T-cell (primary cell): Measurements from ENCODE around the gene DBN1. TPM values are rescaled to one million over a fixed set of nuclear protein-coding genes. Genes with fewer than 3 reads are reported as not detected.

ENCODE experiments used
- ATAC-seq, 4 experiments: fragments of 200-7000 bp in 3 of 4; fragments of 150-1000 bp in 1 of 4; cut with Tn5 transposase; replicated peaks in 1 of 4; 1 replicate in 3 of 4; 2 replicates in 1 of 4; pipeline ENCODE4 v1.10.0; 2021; ENCODE audit warnings: moderate library complexity in 3 of 4, mild to moderate bottlenecking in 2 of 4, moderate number of reproducible peaks in 1 of 4
- CTCF ChIA-PET, 2 donors: fragments of 300-600 bp; sonication (Branson Sonifier 250); formaldehyde crosslinking; loops; one replicate each; lab custom pipeline; 2022; ENCODE audit warnings: antibody characterized with exemption in 2 of 2; lab: Charles Lee
- POLR2A ChIA-PET, 2 donors: fragments of 300-600 bp; sonication (Branson Sonifier 250); formaldehyde crosslinking; loops; one replicate each; lab custom pipeline; 2022; ENCODE audit warnings: antibody characterized with exemption in 2 of 2; lab: Charles Lee
- DNase-seq, 35 experiments: peaks; one replicate each; pipeline versions ENCODE4 v3.0.0 to v3.0.0-alpha.2; 2013 to 2023
- H3K27ac ChIP-seq: one replicate; pipeline ENCODE4 v1.5.1; 2013; ENCODE audit warnings: low read length
- H3K27me3 ChIP-seq, 2 experiments: replicated peaks in 1 of 2; 1 replicate in 1 of 2; 2 replicates in 1 of 2; pipeline versions ENCODE4 v1.6.1 to v1.7.0; 2013; ENCODE audit warnings: low read length in 1 of 2, mixed read lengths in 1 of 2; ENCODE audit not compliant: control insufficient read depth in 2 of 2, insufficient read depth in 2 of 2; ENCODE audit errors: extremely low read depth in 1 of 2
- H3K36me3 ChIP-seq, 2 donors: 1 replicate in 1 of 2; 2 replicates in 1 of 2; pipeline versions ENCODE4 v1.6.1 to v1.7.0; 2013; ENCODE audit warnings: low read length in 1 of 2; ENCODE audit not compliant: control insufficient read depth in 2 of 2, insufficient read depth in 1 of 2; ENCODE audit errors: extremely low read depth in 1 of 2
- H3K4me1 ChIP-seq, 2 experiments: 1 replicate in 1 of 2; 2 replicates in 1 of 2; pipeline versions ENCODE4 v1.6.1 to v1.7.0; 2013; ENCODE audit warnings: low read length in 2 of 2, mixed read lengths in 1 of 2; ENCODE audit not compliant: insufficient read depth in 2 of 2, control insufficient read depth in 1 of 2; ENCODE audit errors: extremely low read depth in 1 of 2
- H3K4me3 ChIP-seq, 2 donors: 1 replicate in 1 of 2; 2 replicates in 1 of 2; pipeline versions ENCODE4 v1.5.1 to v1.7.0; 2013; ENCODE audit warnings: mild to moderate bottlenecking in 2 of 2, low read length in 1 of 2, moderate library complexity in 1 of 2; ENCODE audit not compliant: control insufficient read depth in 1 of 2; ENCODE audit errors: extremely low read depth in 1 of 2
- H3K9me3 ChIP-seq: 2 replicates; pipeline ENCODE4 v1.7.0; 2013
- H3K27ac Mint-ChIP-seq, 2 donors: one replicate each; pipeline ENCODE4 v1.8.0; 2020 to 2021; ENCODE audit warnings: mild to moderate bottlenecking in 2 of 2, mixed read lengths in 2 of 2
- H3K27me3 Mint-ChIP-seq, 2 donors: one replicate each; pipeline ENCODE4 v1.8.0; 2021 to 2022; ENCODE audit warnings: mixed read lengths in 2 of 2
- H3K36me3 Mint-ChIP-seq: one replicate; pipeline ENCODE4 v1.8.0; 2021; ENCODE audit warnings: mixed read lengths
- H3K4me1 Mint-ChIP-seq, 3 donors: one replicate each; pipeline ENCODE4 v1.8.0; 2020 to 2022; ENCODE audit warnings: mixed read lengths in 3 of 3, mild to moderate bottlenecking in 1 of 3
- H3K4me3 Mint-ChIP-seq, 3 donors: one replicate each; pipeline ENCODE4 v1.8.0; 2020 to 2022; ENCODE audit warnings: mild to moderate bottlenecking in 3 of 3, mixed read lengths in 3 of 3, moderate library complexity in 3 of 3
- H3K9me3 Mint-ChIP-seq, 3 donors: one replicate each; pipeline ENCODE4 v1.8.0; 2020 to 2022; ENCODE audit warnings: mixed read lengths in 3 of 3
- WGBS: methylation state at CpG from one replicate; pipeline ENCODE4 v1.1.5; 2013; ENCODE audit warnings: missing lambda C conversion rate; ENCODE audit not compliant: insufficient coverage; 5-methylcytosine and 5-hydroxymethylcytosine counted together
- total RNA-seq, 35 experiments: library from RNA in 6 of 35; stranded (reverse) in 6 of 35; fragments of 120-200 nt in 1 of 35; gene quantifications; one replicate each; pipeline versions ENCODE4 v1.2.1 to v1.2.4 and lab custom pipeline; 2013 to 2026

The DBN1 gene
- total RNA-seq, 5 donors from 2014 or later (not counting 1 experiment from before 2014, with no cell fraction given): 11.6 to 41.3 (median 21.1) TPM

DNA sequence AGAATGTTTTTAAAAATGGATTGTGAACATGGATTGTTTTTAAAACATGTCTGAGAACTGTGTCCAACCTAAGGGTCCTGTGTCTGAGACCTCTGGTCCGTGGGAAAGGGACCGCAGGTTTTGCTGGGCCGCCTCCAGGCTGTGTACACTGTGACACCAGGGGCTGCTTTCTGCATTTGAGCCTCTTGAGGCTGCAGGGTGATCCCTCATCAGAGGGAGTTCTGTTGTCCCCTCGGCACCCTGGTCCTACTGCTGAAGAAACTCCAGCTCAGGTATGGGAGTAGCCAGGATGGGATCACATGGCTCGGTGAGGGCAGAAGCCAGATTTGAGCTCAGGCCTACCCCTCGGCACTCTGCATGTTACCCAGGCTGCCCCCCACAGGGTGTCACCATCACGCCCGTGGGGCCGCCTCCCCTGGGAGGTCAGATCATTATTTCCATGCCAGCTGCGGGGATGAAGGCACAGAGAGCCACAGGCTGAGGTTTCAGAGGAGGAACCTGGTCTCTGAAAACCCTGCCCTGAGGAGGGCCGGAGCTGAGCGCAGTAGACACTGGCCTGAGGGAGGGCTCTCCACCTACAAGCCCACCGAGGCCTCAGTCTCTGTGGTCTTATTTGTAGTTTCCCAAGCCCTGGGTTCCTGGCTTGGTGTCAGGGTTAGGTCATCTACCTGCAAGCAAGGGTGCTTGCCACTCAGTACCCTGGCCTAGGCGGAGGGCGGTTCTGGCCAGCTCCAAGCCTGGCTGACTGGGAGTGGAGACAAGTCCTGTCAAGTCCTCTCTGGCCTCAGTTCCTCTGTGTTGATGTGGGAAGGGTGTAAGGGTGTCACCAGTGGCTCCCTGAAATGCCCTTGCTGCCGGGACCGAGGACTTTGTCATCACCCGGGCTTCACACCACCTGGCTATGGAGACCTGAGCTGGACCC lies 24.0 kb downstream of the DBN1 start:
- H3K27me3 ChIP-seq: peaks cover 0 to 4% of the 10 kb centered on the region in 2 experiments
- DNase-seq (no peak), ATAC-seq (no peak)
- peaks cover 19 to 69% of the 10 kb centered on the region in 2 experiments for H3K4me1 ChIP-seq
- ChIA-PET CTCF (interaction anchor here in 1 of 2 donors (3.1 kb wide), 1 partner anchor 46 kb away, joined by 19 read pairs; no protein-coding TSS in a partner anchor), POLR2A (interaction anchor here (0.6 to 1.3 kb wide), 2 partner anchors 28 to 40 kb away, joined by 3 to 8 read pairs; partner anchors contain the start of gene F12 (in 1 of the 2))
- no peak overlapping the region for H3K4me3 ChIP-seq
- H3K36me3 ChIP-seq: no peaks in the 10 kb centered on the region
- H3K4me1 Mint-ChIP-seq: peaks cover 50 to 54% (median 53%) of the 10 kb centered on the region in 3 donors
- H3K36me3 Mint-ChIP-seq: no peaks in the 10 kb centered on the region
- H3K9me3 ChIP-seq: no peaks in the 10 kb centered on the region
- 81% methylated on average over 16 of the region's 18 CpGs for WGBS
- H3K27ac ChIP-seq: no peak overlapping the region
- no peak overlapping the region for H3K27ac Mint-ChIP-seq
- no peaks in the 10 kb centered on the region for H3K27me3 Mint-ChIP-seq
- no peaks in the 10 kb centered on the region for H3K9me3 Mint-ChIP-seq
- peak overlapping the region in 1 of 3 donors; percentile 65 for H3K4me3 Mint-ChIP-seq

DNA sequence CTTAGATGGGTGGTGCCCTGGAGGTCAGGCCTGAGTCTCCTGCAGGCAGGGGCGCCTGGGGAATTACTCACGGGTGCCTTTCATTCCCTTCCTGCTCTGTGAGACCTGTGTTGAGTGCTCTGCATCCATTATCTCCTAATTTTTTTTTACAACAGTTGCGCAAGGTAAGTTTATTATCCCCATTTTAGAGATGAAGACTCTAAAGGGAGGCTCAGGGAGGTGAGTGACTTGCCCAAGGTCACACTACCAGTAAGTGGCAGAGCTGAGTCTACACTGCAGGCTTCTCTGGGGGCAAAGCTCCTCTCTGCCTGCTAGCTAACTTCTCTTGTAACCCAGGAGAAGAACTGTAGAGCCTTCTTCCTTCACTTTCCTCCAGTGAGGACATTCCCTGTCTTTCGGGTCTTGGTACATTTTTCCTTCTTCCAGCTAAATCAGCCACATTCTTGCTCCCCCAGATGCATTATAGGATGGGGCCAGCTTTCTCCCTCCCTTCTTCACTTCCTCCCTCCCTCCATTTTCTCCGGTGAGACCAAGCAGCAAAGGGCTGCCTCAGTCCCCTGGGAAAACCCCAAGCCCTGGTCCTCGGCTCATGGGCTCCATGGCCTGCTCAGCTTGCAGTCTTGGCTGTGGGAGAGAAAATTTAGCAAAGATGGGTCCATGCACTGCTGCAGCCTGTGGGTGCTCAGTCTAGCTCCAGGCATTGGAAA lies 25.0 kb downstream of the DBN1 start:
- H3K36me3 Mint-ChIP-seq: no peaks in the 10 kb centered on the region
- H3K4me1 ChIP-seq: peaks cover 19 to 69% of the 10 kb centered on the region in 2 experiments
- H3K4me3 ChIP-seq: no peak overlapping the region
- H3K9me3 Mint-ChIP-seq: no peaks in the 10 kb centered on the region
- H3K36me3 ChIP-seq: no peaks in the 10 kb centered on the region
- CTCF ChIA-PET: interaction anchor here (1.4 to 3.1 kb wide), 2 partner anchors 45 to 46 kb away, joined by 4 to 19 read pairs; no protein-coding TSS in a partner anchor
- WGBS: 100% methylated on average over 1 of the region's 6 CpGs
- peaks cover 0 to 4% of the 10 kb centered on the region in 2 experiments for H3K27me3 ChIP-seq
- peak overlapping the region; percentile 36 to 71 for H3K27ac Mint-ChIP-seq
- POLR2A ChIA-PET: interaction anchor here in 1 of 2 donors (0.6 kb wide), 1 partner anchor 22 kb away, joined by 5 read pairs; the partner anchor contains the start of gene GRK6
- DNase-seq: no peak
- ATAC-seq: no peak
- peaks cover 50 to 54% (median 53%) of the 10 kb centered on the region in 3 donors for H3K4me1 Mint-ChIP-seq
- no peaks in the 10 kb centered on the region for H3K9me3 ChIP-seq
- H3K4me3 Mint-ChIP-seq: peak overlapping the region; percentile 46 to 69 (median 65)
- no peaks in the 10 kb centered on the region for H3K27me3 Mint-ChIP-seq
- H3K27ac ChIP-seq: peak overlapping the region; percentile 12

DNA sequence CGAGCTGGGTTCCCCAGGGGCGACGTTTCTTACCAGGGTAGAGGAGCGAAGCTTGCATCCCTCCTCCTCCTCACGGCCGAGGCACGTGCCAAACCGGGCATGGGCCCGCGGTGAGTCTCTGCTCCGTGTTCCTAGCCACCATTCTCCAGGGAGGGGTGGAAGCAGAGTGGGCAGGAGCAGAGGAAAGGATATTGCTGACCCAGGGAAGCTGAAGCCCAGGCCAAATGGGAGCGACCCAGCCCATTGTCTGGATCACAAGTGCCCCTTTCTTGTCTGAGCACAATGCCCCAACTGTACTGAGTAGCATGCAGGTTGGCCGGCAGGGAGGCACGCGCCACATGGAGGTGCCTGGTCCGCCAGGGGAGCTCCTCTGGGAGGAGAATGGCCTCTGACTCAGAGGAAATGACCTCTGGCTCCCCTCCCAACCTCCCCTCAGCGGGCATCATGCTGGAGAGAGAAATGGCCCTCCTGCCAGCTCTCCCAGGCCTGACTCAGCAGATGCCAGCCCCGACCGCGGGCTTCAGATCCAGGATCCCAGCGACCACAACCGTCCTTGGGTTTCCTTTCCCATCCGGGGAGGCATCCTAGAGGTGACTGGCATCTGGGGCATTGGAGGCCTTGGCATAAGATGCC lies 25.7 kb downstream of the DBN1 start:
- 46% methylated on average over 8 of the region's 23 CpGs for WGBS
- Mint-ChIP-seq H3K4me3 (peak overlapping the region; percentile 50 to 69 (median 65)), H3K9me3 (no peaks in the 10 kb centered on the region), H3K27ac (peak overlapping the region; percentile 55 to 61), H3K36me3 (no peaks in the 10 kb centered on the region), H3K27me3 (no peaks in the 10 kb centered on the region), H3K4me1 (peaks cover 49 to 51% (median 49%) of the 10 kb centered on the region in 3 donors)
- DNase-seq (no peak), ATAC-seq (peak in 1 of 4 experiments; percentile 2)
- Histone ChIP-seq H3K27ac (peak overlapping the region; percentile 38), H3K4me3 (peak overlapping the region in 1 of 2 donors; percentile 40), H3K36me3 (peaks cover 0 to 6% of the 10 kb centered on the region in 2 donors), H3K9me3 (no peaks in the 10 kb centered on the region), H3K4me1 (peaks cover 19 to 65% of the 10 kb centered on the region in 2 experiments), H3K27me3 (peaks cover 0 to 2% of the 10 kb centered on the region in 2 experiments)
- POLR2A ChIA-PET: interaction anchor here (0.6 to 3.0 kb wide), 2 partner anchors 16 to 1415 kb away, joined by 5 to 27 read pairs; no protein-coding TSS in a partner anchor
- CTCF ChIA-PET: interaction anchor here (1.4 to 5.0 kb wide), 4 partner anchors 21 to 58 kb away, joined by 4 to 20 read pairs (median 12); partner anchors contain the start of gene GRK6 (in 1 of the 2)

DNA sequence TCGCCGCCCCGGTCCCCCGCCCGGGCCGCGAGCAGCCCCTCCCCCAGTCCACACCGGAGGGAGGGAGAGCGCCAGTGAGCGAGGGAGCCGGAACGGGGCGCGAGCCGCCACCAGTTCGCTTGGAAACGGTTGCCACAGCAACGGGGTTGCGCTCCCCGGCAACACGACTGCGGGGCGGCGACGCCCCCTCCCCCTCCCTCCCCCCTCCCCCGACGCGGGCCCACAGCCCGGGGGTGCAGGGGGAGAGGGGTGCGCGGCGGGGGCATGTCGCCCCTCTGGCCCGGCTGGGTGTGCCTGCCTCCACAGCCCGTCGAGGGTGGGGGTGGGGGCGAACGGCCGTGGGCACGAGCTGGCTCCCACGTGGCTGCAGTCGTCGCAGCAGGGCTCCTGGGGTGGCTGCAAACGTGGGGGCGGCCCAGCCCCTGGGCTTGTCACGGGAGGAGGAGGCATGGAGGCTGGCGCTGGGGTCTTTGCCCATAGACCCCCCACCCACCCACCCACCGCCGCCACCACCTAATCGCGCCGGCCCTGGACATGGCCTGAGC lies 26.3 kb downstream of the DBN1 start:
- Histone ChIP-seq H3K27ac (peak overlapping the region; percentile 38), H3K9me3 (no peaks in the 10 kb centered on the region), H3K36me3 (peaks cover 0 to 12% of the 10 kb centered on the region in 2 donors), H3K4me1 (peaks cover 19 to 68% of the 10 kb centered on the region in 2 experiments), H3K27me3 (peaks cover 0 to 2% of the 10 kb centered on the region in 2 experiments), H3K4me3 (peak overlapping the region in 1 of 2 donors; percentile 23)
- DNase-seq (peak in 34 of 35 experiments; percentile 51 to 90 (median 76)), ATAC-seq (peak; percentile 36 to 52 (median 40))
- no peaks in the 10 kb centered on the region for H3K27me3 Mint-ChIP-seq
- ChIA-PET CTCF (interaction anchor here (1.4 to 5.0 kb wide), 4 partner anchors 21 to 57 kb away, joined by 4 to 20 read pairs (median 12); partner anchors contain the start of gene GRK6 (in 1 of the 2)), POLR2A (interaction anchor here (0.6 to 3.0 kb wide), 3 partner anchors 15 to 1416 kb away, joined by 3 to 27 read pairs (median 5); no protein-coding TSS in a partner anchor)
- WGBS: 0% methylated on average over 14 of the region's 52 CpGs
- H3K9me3 Mint-ChIP-seq: no peaks in the 10 kb centered on the region
- no peak overlapping the region for H3K27ac Mint-ChIP-seq
- H3K36me3 Mint-ChIP-seq: peaks cover 5% of the 10 kb centered on the region
- H3K4me1 Mint-ChIP-seq: peaks cover 47 to 53% (median 53%) of the 10 kb centered on the region in 3 donors
- H3K4me3 Mint-ChIP-seq: peak overlapping the region; percentile 39 to 65 (median 50)

DNA sequence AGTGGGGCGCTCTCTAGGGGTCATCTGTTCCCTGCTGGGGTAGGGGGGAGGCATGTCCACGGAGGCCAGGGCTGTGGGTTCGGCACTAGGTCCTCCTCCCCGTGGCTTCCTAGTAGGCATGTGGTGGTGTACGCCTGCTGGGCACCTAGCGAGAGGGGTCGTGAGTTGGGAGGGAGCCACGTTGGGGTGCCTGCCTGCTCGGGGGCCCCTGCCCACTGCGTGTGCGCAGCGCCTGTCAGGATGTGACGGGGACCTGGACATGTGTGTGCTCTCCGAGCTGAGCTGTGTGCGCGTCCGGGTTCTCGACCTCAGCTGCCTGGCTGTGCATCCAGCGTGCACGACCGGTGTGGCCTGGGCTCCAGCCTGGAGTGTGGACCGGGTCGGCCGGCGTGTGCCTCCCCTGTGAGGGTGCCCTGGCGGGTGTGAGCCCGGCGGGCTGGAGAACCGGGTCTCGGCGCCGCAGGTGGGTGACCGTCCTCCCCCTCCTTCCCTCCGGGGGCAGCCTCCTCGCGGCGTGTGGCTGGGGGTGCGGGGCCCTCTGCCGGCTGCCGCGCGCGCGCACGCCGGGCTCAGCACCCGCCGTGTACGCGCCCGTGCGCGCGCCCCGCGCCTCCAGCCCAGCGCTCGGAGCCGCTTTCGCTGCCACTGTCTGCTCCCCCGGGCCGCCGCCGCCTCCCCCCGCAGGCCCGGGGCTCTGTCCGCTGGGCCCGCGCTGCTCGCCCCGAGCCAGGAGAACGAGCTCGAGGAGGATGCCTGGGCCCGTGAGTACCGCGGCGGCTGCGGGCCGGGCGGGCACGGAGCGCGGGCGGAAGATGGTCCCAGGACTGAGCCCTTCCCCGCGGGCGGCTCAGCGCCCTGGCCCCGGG lies 27.0 kb downstream of the DBN1 start, which contains the start of gene PRR7:
Gene PRR7, plus strand, starts transcription at position 615 of the 866 bp plus-strand sequence. CDS start 8,254 bp downstream, outside the sequence.
- Mint-ChIP-seq H3K9me3 (no peaks in the 10 kb centered on the region), H3K36me3 (peaks cover 8% of the 10 kb centered on the region), H3K4me3 (peak within 1 kb of the TSS; percentile 72 to 78 (median 72)), H3K4me1 (peaks cover 47 to 58% (median 53%) of the 10 kb centered on the region in 3 donors), H3K27me3 (no peaks in the 10 kb centered on the region), H3K27ac (peak within 1 kb of the TSS; percentile 95)
- Histone ChIP-seq H3K4me1 (peaks cover 19 to 74% of the 10 kb centered on the region in 2 experiments), H3K9me3 (no peaks in the 10 kb centered on the region), H3K4me3 (peak within 1 kb of the TSS; percentile 52 to 55), H3K27me3 (peaks cover 0 to 2% of the 10 kb centered on the region in 2 experiments), H3K27ac (peak within 1 kb of the TSS; percentile 87), H3K36me3 (peaks cover 0 to 19% of the 10 kb centered on the region in 2 donors)
- CTCF ChIA-PET: interaction anchor here (0.5 to 5.0 kb wide), 11 partner anchors 9 to 131 kb away, joined by 3 to 24 read pairs (median 15); partner anchors contain the start of gene GRK6 (in 1 of the 2)
- ATAC-seq: peak; percentile 48 to 66 (median 64)
- DNase-seq: peak; percentile 48 to 90 (median 72)
- under 1% methylated on average over 84 of the region's 89 CpGs for WGBS
- POLR2A ChIA-PET: interaction anchor here (0.6 to 3.0 kb wide), 6 partner anchors 8 to 405 kb away, joined by 3 to 27 read pairs (median 3); partner anchors contain the start of gene GRK6 (in 1 of the 2)
